OCI-LY7 (cell line): ENCODE results near the gene G0S2. TPM values are rescaled to one million over a fixed set of nuclear protein-coding genes. Genes with fewer than 3 reads are reported as not detected.

ENCODE experiments used
- BruUV-seq: library from RNA; stranded (reverse); fragments of 400-500 nt; replicated peaks from 2 replicates; lab custom pipeline; 2021; lab: Mats Ljungman, UMichigan
- CTCF ChIA-PET: fragments of 300-600 bp; sonication (Branson Sonifier 250); formaldehyde crosslinking; loops from one replicate; lab custom pipeline; 2022; ENCODE audit warnings: antibody characterized with exemption; ENCODE audit not compliant: unreplicated experiment; lab: Charles Lee
- POLR2A ChIA-PET: fragments of 300-600 bp; sonication (Branson Sonifier 250); formaldehyde crosslinking; loops from one replicate; lab custom pipeline; 2022; ENCODE audit warnings: antibody characterized with exemption; lab: Charles Lee
- DNase-seq: peaks from one replicate; pipeline ENCODE4 v3.0.0-alpha.2; 2015; ENCODE audit warnings: low spot score
- H2AFZ ChIP-seq: fragments of 200-600 bp; sonication (generic), shearing (Covaris generic); 2 replicates; pipeline ENCODE4 v1.6.1; 2014; ENCODE audit warnings: mild to moderate bottlenecking, antibody characterized with exemption, low read length, moderate library complexity
- H3K27ac ChIP-seq: fragments of 200-600 bp; sonication (generic); 2 replicates; pipeline ENCODE4 v1.5.1; 2014; ENCODE audit warnings: mixed run types, low read depth, mild to moderate bottlenecking, moderate library complexity, low read length, inconsistent platforms; ENCODE audit not compliant: poor library complexity, severe bottlenecking
- H3K36me3 ChIP-seq: fragments of 200-600 bp; sonication (generic); 2 replicates; pipeline ENCODE4 v1.6.1; 2014; ENCODE audit warnings: mild to moderate bottlenecking, antibody characterized with exemption, low read length, moderate library complexity, mixed read lengths; ENCODE audit not compliant: insufficient read depth
- H3K4me1 ChIP-seq: fragments of 200-600 bp; sonication (generic); 2 replicates; pipeline ENCODE4 v1.5.1; 2014; ENCODE audit warnings: mild to moderate bottlenecking, low read length; ENCODE audit not compliant: insufficient read depth, poor library complexity, severe bottlenecking
- H3K4me2 ChIP-seq: fragments of 200-600 bp; sonication (generic); 2 replicates; pipeline ENCODE4 v1.6.1; 2014; ENCODE audit warnings: mild to moderate bottlenecking, low read length
- H3K4me3 ChIP-seq: fragments of 200-600 bp; sonication (generic); 2 replicates; pipeline ENCODE4 v1.5.1; 2014; ENCODE audit warnings: mild to moderate bottlenecking, low read depth, low read length; ENCODE audit not compliant: poor library complexity, severe bottlenecking
- H3K79me2 ChIP-seq: fragments of 200-600 bp; sonication (generic); 2 replicates; pipeline ENCODE4 v1.6.1; 2016; ENCODE audit warnings: low read depth, mild to moderate bottlenecking, low read length, moderate library complexity, mixed read lengths; ENCODE audit not compliant: insufficient read depth
- H3K9me2 ChIP-seq: fragments of 200-600 bp; sonication (generic); 2 replicates; pipeline ENCODE4 v1.6.1; 2016; ENCODE audit warnings: mild to moderate bottlenecking, low read length, mixed read lengths; ENCODE audit not compliant: insufficient read depth
- H3K9me3 ChIP-seq: fragments of 200-600 bp; sonication (generic); 2 replicates; pipeline ENCODE4 v1.6.1; 2014; ENCODE audit warnings: mild to moderate bottlenecking, mixed run types, low read length, mixed read lengths
- H4K20me1 ChIP-seq: fragments of 200-600 bp; sonication (generic); 2 replicates; pipeline ENCODE4 v1.6.1; 2014; ENCODE audit warnings: mild to moderate bottlenecking, antibody characterized with exemption, low read length, moderate library complexity, mixed read lengths; ENCODE audit not compliant: insufficient read depth
- EZH2phosphoT487 ChIP-seq: fragments of 200-600 bp; sonication (generic); IDR thresholded peaks from 2 replicates; pipeline ENCODE4 v1.6.1; 2018; ENCODE audit warnings: low read depth, borderline replicate concordance, mild to moderate bottlenecking, mixed run types, antibody characterized with exemption, low read length, moderate library complexity, mixed read lengths
- intact Hi-C: fragments of 100-400 bp; cut with micrococcal nuclease; formaldehyde crosslinking; loops from one replicate; pipeline ENCODE4 v1.10.0; 2022; ENCODE audit not compliant: unreplicated experiment
- total RNA-seq, 2 experiments: library from RNA; depleted of rRNA in 1 of 2; stranded (reverse); fragments of >200 nt in 1 of 2; shearing (Covaris generic) in 1 of 2; gene quantifications; 2 replicates each; pipeline ENCODE4 v1.2.3, GENCODE V29; 2014 to 2022
- TF ChIP-seq, protein P1 (sequence below): fragments of 200-600 bp; sonication (generic); conservative IDR thresholded peaks from 2 replicates; pipeline ENCODE4 v1.5.1; 2014; ENCODE audit warnings: mild to moderate bottlenecking, antibody characterized with exemption, low read length, moderate library complexity, mixed read lengths

G0S2 gene
- total RNA-seq, 2 experiments from 2014 or later, result not detected

DNA sequence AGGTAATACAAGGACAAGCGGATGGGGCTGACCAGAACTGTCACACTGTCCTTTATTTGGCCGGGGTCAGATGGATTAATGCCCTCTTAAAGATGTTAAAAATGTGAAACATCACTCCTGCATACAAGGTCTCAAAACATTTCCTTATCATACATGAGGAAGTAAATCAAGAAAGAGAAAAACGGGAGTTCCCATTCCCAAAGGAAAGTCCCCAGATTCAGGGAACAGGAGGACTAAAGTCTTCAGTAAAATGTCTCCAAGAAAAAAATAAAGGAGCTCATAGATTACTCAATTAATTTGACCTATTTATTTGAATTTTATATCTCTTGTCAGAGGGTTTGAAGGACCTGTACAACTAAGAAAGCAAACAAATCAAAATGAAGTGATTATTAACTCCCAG lies 16.0 kb downstream of the G0S2 start:
- ChIA-PET POLR2A (no interaction called here), CTCF (no interaction called here)
- TF ChIP-seq, protein P1, sequence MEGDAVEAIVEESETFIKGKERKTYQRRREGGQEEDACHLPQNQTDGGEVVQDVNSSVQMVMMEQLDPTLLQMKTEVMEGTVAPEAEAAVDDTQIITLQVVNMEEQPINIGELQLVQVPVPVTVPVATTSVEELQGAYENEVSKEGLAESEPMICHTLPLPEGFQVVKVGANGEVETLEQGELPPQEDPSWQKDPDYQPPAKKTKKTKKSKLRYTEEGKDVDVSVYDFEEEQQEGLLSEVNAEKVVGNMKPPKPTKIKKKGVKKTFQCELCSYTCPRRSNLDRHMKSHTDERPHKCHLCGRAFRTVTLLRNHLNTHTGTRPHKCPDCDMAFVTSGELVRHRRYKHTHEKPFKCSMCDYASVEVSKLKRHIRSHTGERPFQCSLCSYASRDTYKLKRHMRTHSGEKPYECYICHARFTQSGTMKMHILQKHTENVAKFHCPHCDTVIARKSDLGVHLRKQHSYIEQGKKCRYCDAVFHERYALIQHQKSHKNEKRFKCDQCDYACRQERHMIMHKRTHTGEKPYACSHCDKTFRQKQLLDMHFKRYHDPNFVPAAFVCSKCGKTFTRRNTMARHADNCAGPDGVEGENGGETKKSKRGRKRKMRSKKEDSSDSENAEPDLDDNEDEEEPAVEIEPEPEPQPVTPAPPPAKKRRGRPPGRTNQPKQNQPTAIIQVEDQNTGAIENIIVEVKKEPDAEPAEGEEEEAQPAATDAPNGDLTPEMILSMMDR, result no peak
- no peak for TF ChIP-seq EZH2phosphoT487
- Histone ChIP-seq H3K79me2 (no peaks in the 10 kb centered on the region), H3K9me3 (no peaks in the 10 kb centered on the region), H3K27ac (no peak overlapping the region), H3K36me3 (no peaks in the 10 kb centered on the region), H3K4me2 (no peak overlapping the region), H4K20me1 (no peaks in the 10 kb centered on the region), H3K4me1 (no peaks in the 10 kb centered on the region), H3K4me3 (no peak overlapping the region), H3K9me2 (no peaks in the 10 kb centered on the region), H2AFZ (no peak overlapping the region)
- BruUV-seq, result no TSS peak
- intact Hi-C loops, result loop anchor here (5.0 kb wide), 1 partner anchor 56 kb away; no protein-coding TSS in a partner anchor
- DNase-seq, result no peak

- no peaks in the 10 kb centered on the region for H3K36me3 ChIP-seq
- no peaks in the 10 kb centered on the region for H4K20me1 ChIP-seq
- H3K79me2 ChIP-seq, result no peaks in the 10 kb centered on the region
- no peaks in the 10 kb centered on the region for H3K9me3 ChIP-seq
- POLR2A ChIA-PET, result interaction anchor here (0.7 kb wide), 1 partner anchor 64 kb away, joined by 4 read pairs; the partner anchor contains the start of gene TRAF3IP3
- TF ChIP-seq, protein P1, result no peak
- no peak for TF ChIP-seq EZH2phosphoT487
- intact Hi-C loops, result loop anchor here (2.0 to 5.0 kb wide), 2 partner anchors 55 to 115 kb away; no protein-coding TSS in a partner anchor
- H3K27ac ChIP-seq, result no peak overlapping the region
- CTCF ChIA-PET, result no interaction called here
- no peak overlapping the region for H3K4me3 ChIP-seq
- BruUV-seq, result no TSS peak
- no peaks in the 10 kb centered on the region for H3K9me2 ChIP-seq
- no peak for DNase-seq
- no peak overlapping the region for H2AFZ ChIP-seq
- no peaks in the 10 kb centered on the region for H3K4me1 ChIP-seq
- H3K4me2 ChIP-seq, result no peak overlapping the region
These were observed 17.1 kb downstream of the G0S2 start for GRCh38 chr1:209692296-209692695.

GRCh38 chr1:209692745-209693504 lies 17.7 kb downstream of the G0S2 start:
- intact Hi-C loops, result loop anchor here (2.0 to 5.0 kb wide), 2 partner anchors 54 to 116 kb away; no protein-coding TSS in a partner anchor
- Histone ChIP-seq H3K9me2 (no peaks in the 10 kb centered on the region), H4K20me1 (no peaks in the 10 kb centered on the region), H3K4me1 (no peaks in the 10 kb centered on the region), H3K9me3 (no peaks in the 10 kb centered on the region), H3K36me3 (no peaks in the 10 kb centered on the region), H2AFZ (no peak overlapping the region), H3K4me2 (no peak overlapping the region), H3K4me3 (no peak overlapping the region), H3K27ac (no peak overlapping the region), H3K79me2 (no peaks in the 10 kb centered on the region)
- TF ChIP-seq, protein P1, result peak; percentile 96
- TF ChIP-seq EZH2phosphoT487, result no peak
- BruUV-seq, result no TSS peak
- peak; percentile 63 for DNase-seq
- CTCF ChIA-PET, result no interaction called here
- POLR2A ChIA-PET, result no interaction called here
